Lower lobe of right lung (tissue), 2 donors: Measurements from ENCODE around the gene TLE2. TPM values are rescaled to one million over a fixed set of nuclear protein-coding genes. Genes with fewer than 3 reads are reported as not detected.
"Not testable (repeated sequence)": the region's sequence is repeated elsewhere in the genome, so short reads cannot be mapped to it uniquely, and the experiment has no call there.

ENCODE experiments used
- ATAC-seq, 2 donors: fragments of 200-7000 bp; cut with Tn5 transposase; one replicate each; pipeline ENCODE4 v1.9.1; 2020 to 2022; ENCODE audit warnings: mild to moderate bottlenecking in 2 of 2, moderate library complexity in 2 of 2
- DNase-seq: peaks from one replicate; pipeline ENCODE4 v3.0.0-alpha.2; 2020
- H3K27ac ChIP-seq: fragments of 200-600 bp; one replicate; pipeline ENCODE4 v1.8.0; 2022
- H3K27me3 ChIP-seq: fragments of 200-600 bp; one replicate; pipeline ENCODE4 v1.8.0; 2022; ENCODE audit warnings: low read depth
- H3K36me3 ChIP-seq: fragments of 200-600 bp; one replicate; pipeline ENCODE4 v1.8.0; 2022; ENCODE audit warnings: mild to moderate bottlenecking
- H3K4me1 ChIP-seq: fragments of 200-600 bp; one replicate; pipeline ENCODE4 v1.8.0; 2022
- H3K4me3 ChIP-seq: fragments of 200-600 bp; one replicate; pipeline ENCODE4 v1.8.0; 2022; ENCODE audit warnings: mild to moderate bottlenecking
- H3K9me3 ChIP-seq: fragments of 200-600 bp; one replicate; pipeline ENCODE4 v1.8.0; 2022
- intact Hi-C: fragments of 100-400 bp; cut with DNase I; formaldehyde crosslinking; loops from one replicate; pipeline ENCODE4 v1.11.0; 2022
- total RNA-seq: library from RNA; stranded (reverse); fragmentation: NEBNext Ultra II Directional; extraction: Animal tissue kit (Norgen Biotek cat#: 25700); gene quantifications from one replicate; pipeline ENCODE4 v1.2.1, GENCODE V29; 2021
- TF ChIP-seq, protein P1 (sequence below): fragments of 200-600 bp; IDR thresholded peaks from one replicate; pipeline ENCODE4 v1.8.0; 2022; ENCODE audit warnings: antibody characterized with exemption, mild to moderate bottlenecking
- donor health status: DM: no; HTN: yes; CAD: no; lungs with severe emphysema.

TLE2 gene
- total RNA-seq, 1 donor from 2014 or later = 42.7 TPM

DNA sequence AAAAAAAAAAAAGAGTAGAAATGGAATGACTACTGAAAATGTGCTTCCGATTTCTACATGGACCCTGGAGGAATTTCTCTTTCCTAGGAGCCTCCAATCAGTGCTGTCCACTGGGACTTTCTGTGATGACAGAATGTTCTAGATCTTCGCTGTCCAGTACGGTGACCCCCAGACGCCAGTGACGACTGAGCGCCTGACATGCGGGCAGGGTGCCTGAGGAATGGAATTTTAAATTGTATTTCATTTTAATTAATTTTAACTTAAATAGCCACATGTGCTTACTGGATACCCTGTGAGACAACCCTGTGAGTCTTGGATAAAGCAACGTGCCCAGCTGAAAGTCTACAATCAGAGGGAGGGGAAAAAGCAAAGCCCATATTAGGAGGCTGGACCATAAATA, 55.9 kb downstream of the TLE2 start:
- H3K27me3 ChIP-seq = no peaks in the 10 kb centered on the region
- intact Hi-C loops = no loop called here
- ATAC-seq = no peak
- peaks cover 92% of the 10 kb centered on the region for H3K4me1 ChIP-seq
- TF ChIP-seq, protein P1, sequence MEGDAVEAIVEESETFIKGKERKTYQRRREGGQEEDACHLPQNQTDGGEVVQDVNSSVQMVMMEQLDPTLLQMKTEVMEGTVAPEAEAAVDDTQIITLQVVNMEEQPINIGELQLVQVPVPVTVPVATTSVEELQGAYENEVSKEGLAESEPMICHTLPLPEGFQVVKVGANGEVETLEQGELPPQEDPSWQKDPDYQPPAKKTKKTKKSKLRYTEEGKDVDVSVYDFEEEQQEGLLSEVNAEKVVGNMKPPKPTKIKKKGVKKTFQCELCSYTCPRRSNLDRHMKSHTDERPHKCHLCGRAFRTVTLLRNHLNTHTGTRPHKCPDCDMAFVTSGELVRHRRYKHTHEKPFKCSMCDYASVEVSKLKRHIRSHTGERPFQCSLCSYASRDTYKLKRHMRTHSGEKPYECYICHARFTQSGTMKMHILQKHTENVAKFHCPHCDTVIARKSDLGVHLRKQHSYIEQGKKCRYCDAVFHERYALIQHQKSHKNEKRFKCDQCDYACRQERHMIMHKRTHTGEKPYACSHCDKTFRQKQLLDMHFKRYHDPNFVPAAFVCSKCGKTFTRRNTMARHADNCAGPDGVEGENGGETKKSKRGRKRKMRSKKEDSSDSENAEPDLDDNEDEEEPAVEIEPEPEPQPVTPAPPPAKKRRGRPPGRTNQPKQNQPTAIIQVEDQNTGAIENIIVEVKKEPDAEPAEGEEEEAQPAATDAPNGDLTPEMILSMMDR = no peak
- H3K36me3 ChIP-seq = no peaks in the 10 kb centered on the region
- no peaks in the 10 kb centered on the region for H3K9me3 ChIP-seq
- no peak for DNase-seq
- peak overlapping the region; percentile 82 for H3K27ac ChIP-seq
- no peak overlapping the region for H3K4me3 ChIP-seq

DNA sequence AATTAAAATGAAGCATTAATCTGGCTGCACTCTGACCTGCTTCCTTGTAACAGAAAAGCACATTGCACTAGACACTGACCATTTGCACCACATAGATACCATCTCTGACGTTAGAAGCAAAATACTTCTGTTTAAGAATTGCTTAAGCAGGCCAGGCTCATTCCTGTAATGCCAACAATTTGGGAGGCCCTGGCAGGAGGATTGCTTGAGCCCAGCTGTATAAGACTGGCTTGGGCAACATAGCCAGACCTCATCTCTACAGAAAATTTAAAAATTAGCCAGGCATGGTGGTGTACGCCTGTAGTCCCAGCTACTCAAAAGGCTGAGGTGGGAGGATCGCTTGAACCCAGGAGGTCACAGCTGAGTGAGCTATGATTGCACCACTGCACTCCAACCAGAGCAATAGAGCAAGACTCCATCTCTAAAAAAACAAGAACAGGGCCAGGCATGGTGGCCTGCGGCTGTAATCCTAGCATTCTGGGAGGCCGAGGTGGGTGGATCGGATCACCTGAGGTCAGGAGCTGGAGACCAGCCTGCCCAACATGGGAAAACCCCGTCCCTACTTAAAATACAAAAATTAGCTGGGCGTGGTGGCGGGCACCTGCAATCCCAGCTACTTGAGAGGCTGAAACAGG, 58.8 kb downstream of the TLE2 start:
- peak; percentile 5 to 45 for ATAC-seq
- no peak for DNase-seq
- H3K36me3 ChIP-seq = no peaks in the 10 kb centered on the region
- H3K27me3 ChIP-seq = no peaks in the 10 kb centered on the region
- TF ChIP-seq, protein P1 = no peak
- H3K9me3 ChIP-seq = no peaks in the 10 kb centered on the region
- peak overlapping the region; percentile 82 for H3K27ac ChIP-seq
- H3K4me3 ChIP-seq = no peak overlapping the region
- intact Hi-C loops = no loop called here
- H3K4me1 ChIP-seq = peaks cover 72% of the 10 kb centered on the region

DNA sequence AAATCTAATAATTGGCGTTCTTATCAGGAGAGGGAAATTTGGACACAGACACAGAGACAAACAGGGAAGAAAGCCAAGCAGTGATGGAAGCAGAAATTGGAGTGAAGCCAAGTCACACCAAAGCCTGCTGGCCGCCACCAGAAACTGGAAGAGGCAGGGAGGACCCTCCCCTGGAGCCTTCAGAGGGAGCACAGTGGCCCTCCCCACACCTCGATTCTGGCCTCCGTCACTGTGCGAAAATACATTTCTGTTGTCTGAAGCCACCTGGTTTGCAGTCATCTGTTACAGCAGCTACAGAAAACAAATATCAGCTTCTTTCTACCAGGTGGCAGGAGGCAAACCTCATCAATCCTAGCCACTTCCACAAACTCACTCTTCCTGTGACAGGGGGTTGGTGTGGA, 60.0 kb downstream of the TLE2 start:
- no peaks in the 10 kb centered on the region for H3K9me3 ChIP-seq
- no peaks in the 10 kb centered on the region for H3K36me3 ChIP-seq
- no peaks in the 10 kb centered on the region for H3K27me3 ChIP-seq
- DNase-seq (no peak), ATAC-seq (peak; percentile 19 to 20)
- peak overlapping the region; percentile 72 for H3K27ac ChIP-seq
- intact Hi-C loops = no loop called here
- no peak overlapping the region for H3K4me3 ChIP-seq
- peaks cover 60% of the 10 kb centered on the region for H3K4me1 ChIP-seq
- TF ChIP-seq, protein P1 = no peak

DNA sequence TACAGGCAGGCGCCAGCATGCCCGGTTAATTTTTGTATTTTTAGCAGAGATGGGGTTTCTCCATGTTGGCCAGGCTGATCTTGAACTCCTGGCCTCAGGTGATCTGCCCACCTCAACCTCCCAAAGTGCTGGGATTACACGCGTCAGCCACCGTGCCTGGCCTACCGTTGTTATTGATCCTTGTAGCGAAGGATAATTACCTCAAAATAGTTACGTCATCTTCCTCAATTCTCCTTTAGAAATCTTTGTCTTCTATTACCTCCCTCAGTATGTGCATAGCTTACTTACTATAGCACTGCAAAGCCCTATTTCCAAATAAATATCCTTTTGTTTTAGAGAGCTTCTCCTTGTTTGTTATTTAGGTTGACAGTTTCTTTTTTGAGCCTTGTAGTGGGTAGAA, 61.1 kb downstream of the TLE2 start:
- Histone ChIP-seq H3K27me3 (no peaks in the 10 kb centered on the region), H3K9me3 (no peaks in the 10 kb centered on the region), H3K4me1 (peaks cover 52% of the 10 kb centered on the region), H3K4me3 (no peak overlapping the region), H3K36me3 (no peaks in the 10 kb centered on the region), H3K27ac (no peak overlapping the region)
- DNase-seq (no peak), ATAC-seq (no peak)
- TF ChIP-seq, protein P1 = no peak
- intact Hi-C loops = no loop called here

DNA sequence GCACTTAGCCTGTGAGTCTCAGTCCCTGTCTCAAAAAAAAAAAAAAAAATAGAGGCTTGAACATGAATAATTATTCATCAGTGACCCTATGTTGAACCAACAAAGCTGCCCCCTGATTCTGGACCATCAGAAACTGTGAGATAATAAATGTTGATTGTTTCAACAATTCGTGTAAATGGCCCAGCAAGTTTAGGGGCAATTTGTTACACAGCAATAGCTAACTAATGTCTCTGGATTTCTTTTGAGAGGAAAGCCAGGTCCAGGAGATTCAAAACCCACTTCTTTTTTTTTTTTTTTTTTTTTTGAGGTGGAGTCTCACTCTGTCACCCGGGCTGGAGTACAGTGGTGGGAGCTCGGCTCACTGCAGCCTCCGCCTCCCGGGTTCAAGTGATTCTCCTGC, 64.2 kb downstream of the TLE2 start:
- Histone ChIP-seq H3K27me3 (no peaks in the 10 kb centered on the region), H3K27ac (no peak overlapping the region), H3K4me1 (peaks cover 26% of the 10 kb centered on the region), H3K36me3 (no peaks in the 10 kb centered on the region), H3K9me3 (no peaks in the 10 kb centered on the region), H3K4me3 (no peak overlapping the region)
- TF ChIP-seq, protein P1 = no peak
- ATAC-seq (no peak), DNase-seq (no peak)
- intact Hi-C loops = no loop called here

DNA sequence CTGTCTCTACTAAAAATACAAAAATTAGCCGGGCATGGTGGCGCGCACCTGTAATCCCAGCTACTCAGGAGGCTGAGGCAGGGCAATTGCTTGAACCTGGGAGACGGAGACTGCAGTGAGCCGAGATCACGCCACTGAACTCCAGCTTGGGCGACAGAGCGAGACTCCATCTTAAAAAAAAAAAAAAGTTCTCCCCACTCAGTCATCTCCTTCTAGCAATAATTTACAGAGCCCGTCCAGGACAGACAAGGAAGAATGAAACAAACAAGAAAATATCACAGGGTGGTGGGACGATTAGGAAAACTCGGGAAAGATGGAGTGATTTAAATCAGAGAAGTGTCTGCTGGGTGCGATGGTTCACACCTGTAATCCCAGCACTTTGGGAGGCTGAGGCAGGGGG, 65.4 kb downstream of the TLE2 start:
- DNase-seq, ATAC-seq, H3K36me3 ChIP-seq, H3K9me3 ChIP-seq, H3K27me3 ChIP-seq, H3K27ac ChIP-seq, H3K4me3 ChIP-seq, intact Hi-C loops: not testable (repeated sequence)
- H3K4me1 ChIP-seq = peaks cover 14% of the 10 kb centered on the region
